Measurements from ENCODE around the gene SUGP2. TPM values are rescaled to one million over a fixed set of nuclear protein-coding genes. Genes with fewer than 3 reads are reported as not detected.

The SUGP2 gene
- total RNA-seq, 1 donor from 2014 or later: 66.4 TPM

DNA sequence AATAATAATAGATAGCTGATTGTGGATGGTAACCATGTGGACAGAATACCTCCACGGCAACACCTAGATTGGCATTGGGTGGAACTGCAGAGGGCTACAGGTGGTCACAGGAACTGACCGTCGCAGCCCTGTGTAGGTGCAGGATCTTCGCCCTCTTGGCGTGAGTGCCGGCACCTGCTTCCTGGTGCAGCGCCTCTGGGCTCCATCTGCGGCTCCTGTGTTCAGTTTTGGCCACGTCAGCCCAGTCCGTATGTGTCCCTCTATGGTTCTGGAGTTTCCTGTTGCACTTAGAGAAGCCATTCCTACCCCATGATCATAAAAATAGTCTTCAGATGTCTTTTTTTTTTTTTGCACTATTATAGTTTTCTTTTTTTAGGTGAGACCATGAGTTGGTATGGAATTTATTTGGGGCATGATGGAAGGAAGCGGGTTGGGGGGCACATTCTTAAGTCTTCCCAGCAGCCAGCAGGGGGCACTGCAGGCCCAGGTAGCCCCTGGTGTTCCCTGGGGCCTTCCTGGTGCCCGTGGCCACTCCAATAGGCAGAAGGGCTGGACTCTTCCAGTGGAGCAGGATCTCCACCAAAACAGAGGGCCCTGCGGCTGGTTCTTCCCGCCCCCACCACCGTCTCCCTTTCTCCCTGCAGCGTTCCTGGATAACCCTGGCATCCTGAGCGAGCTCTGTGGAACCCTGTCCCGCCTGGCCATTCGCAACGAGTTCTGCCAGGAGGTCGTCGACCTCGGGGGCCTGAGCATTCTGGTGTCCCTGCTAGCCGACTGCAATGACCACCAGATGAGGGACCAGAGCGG is 20.4 kb upstream of the SUGP2 start:
- TF ChIP-seq, protein P1, sequence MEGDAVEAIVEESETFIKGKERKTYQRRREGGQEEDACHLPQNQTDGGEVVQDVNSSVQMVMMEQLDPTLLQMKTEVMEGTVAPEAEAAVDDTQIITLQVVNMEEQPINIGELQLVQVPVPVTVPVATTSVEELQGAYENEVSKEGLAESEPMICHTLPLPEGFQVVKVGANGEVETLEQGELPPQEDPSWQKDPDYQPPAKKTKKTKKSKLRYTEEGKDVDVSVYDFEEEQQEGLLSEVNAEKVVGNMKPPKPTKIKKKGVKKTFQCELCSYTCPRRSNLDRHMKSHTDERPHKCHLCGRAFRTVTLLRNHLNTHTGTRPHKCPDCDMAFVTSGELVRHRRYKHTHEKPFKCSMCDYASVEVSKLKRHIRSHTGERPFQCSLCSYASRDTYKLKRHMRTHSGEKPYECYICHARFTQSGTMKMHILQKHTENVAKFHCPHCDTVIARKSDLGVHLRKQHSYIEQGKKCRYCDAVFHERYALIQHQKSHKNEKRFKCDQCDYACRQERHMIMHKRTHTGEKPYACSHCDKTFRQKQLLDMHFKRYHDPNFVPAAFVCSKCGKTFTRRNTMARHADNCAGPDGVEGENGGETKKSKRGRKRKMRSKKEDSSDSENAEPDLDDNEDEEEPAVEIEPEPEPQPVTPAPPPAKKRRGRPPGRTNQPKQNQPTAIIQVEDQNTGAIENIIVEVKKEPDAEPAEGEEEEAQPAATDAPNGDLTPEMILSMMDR (IDR thresholded peaks at IDR 0.05): peak; percentile 82
- DNase-seq (ENCODE audit: low spot score): no peak
- no peaks in the 10 kb centered on the region for H3K9me3 Mint-ChIP-seq (ENCODE audit: low read depth)
- no peaks in the 10 kb centered on the region for H3K27me3 Mint-ChIP-seq (ENCODE audit: low read depth)
- no peak overlapping the region for H3K27ac Mint-ChIP-seq (ENCODE audit: unreplicated experiment)
- no peaks in the 10 kb centered on the region for H3K4me1 Mint-ChIP-seq (ENCODE audit: low read depth)
- no peak overlapping the region for H3K4me3 Mint-ChIP-seq (ENCODE audit: unreplicated experiment)
- H3K36me3 Mint-ChIP-seq (ENCODE audit: low read depth): peaks cover 22% of the 10 kb centered on the region

DNA sequence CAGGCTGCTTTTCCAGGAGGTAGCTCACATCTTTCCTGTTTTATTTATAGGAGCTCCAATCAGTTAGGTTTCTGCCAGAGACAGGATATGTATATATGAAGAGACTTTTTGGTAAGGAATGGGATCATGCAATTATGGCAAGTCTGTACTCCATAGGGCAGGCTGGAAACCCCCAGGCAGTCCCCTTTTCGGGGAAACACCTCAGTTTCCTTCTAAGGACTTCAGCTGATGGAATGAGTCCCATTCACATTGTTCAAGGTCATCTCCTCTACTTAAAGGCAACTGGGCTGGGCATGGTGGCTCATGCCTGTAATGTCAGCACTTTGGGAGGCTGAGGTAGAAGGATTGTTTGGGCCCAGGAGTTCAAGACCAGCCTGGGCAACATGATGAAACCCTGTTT is 19.6 kb upstream of the SUGP2 start:
- Mint-ChIP-seq H3K27me3 (ENCODE audit: low read depth) (no peaks in the 10 kb centered on the region), H3K4me3 (ENCODE audit: unreplicated experiment) (no peak overlapping the region), H3K27ac (ENCODE audit: unreplicated experiment) (no peak overlapping the region), H3K4me1 (ENCODE audit: low read depth) (no peaks in the 10 kb centered on the region), H3K9me3 (ENCODE audit: low read depth) (no peaks in the 10 kb centered on the region), H3K36me3 (ENCODE audit: low read depth) (peaks cover 20% of the 10 kb centered on the region)
- DNase-seq (ENCODE audit: low spot score): no peak
- TF ChIP-seq, protein P1 (IDR thresholded peaks at IDR 0.05): no peak

DNA sequence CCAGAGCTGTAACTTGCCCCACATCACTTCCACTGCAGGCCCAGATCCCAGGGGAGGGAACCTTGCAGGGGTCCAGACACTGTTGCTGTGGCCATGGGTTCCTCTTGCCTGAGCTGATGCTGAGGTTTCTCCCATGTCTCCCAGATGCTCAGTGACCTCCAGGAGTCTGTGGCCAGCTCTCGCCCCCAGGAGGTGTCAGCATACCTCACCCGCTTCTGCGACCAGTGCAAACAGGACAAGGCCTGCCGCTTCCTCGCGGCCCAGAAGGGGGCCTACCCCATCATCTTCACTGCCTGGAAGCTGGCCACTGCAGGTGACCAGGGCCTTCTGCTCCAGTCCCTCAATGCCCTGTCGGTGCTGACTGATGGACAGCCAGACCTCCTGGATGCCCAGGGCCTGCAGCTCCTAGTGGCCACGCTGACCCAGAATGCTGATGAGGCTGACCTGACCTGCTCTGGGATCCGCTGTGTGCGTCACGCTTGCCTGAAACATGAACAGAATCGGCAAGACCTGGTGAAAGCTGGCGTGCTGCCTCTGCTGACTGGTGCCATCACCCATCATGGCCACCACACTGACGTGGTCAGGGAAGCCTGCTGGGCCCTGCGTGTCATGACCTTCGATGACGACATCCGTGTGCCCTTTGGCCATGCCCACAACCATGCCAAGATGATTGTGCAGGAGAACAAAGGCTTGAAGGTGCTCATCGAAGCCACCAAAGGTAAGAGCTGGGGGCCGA is 18.3 kb upstream of the SUGP2 start:
- TF ChIP-seq, protein P1 (IDR thresholded peaks at IDR 0.05): no peak
- no peak overlapping the region for H3K27ac Mint-ChIP-seq (ENCODE audit: unreplicated experiment)
- DNase-seq (ENCODE audit: low spot score): no peak
- H3K27me3 Mint-ChIP-seq (ENCODE audit: low read depth): no peaks in the 10 kb centered on the region
- H3K36me3 Mint-ChIP-seq (ENCODE audit: low read depth): peaks cover 26% of the 10 kb centered on the region
- H3K4me3 Mint-ChIP-seq (ENCODE audit: unreplicated experiment): no peak overlapping the region
- no peaks in the 10 kb centered on the region for H3K4me1 Mint-ChIP-seq (ENCODE audit: low read depth)
- no peaks in the 10 kb centered on the region for H3K9me3 Mint-ChIP-seq (ENCODE audit: low read depth)

DNA sequence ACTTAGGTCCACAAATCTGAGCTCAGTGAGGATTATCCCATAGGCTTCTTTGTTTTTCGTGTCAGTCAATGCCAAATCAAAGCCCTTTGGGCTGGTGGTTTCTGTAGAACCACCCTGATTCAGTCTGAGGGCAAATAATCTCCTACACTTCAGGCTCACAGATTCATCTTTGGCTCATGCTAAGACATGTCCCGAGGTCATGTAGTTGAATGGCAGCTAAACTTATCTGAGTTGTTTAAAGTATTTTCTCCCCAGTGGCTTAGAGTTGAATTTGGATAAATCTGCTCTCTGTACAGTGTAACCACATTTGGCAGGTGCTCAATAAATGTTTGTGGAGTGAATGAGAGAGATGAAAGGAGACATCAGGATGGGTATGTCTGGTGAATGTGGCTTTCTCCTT is 17.4 kb upstream of the SUGP2 start:
- Mint-ChIP-seq H3K9me3 (ENCODE audit: low read depth) (no peaks in the 10 kb centered on the region), H3K4me1 (ENCODE audit: low read depth) (no peaks in the 10 kb centered on the region), H3K27ac (ENCODE audit: unreplicated experiment) (no peak overlapping the region), H3K27me3 (ENCODE audit: low read depth) (no peaks in the 10 kb centered on the region), H3K4me3 (ENCODE audit: unreplicated experiment) (no peak overlapping the region), H3K36me3 (ENCODE audit: low read depth) (peaks cover 28% of the 10 kb centered on the region)
- TF ChIP-seq, protein P1 (IDR thresholded peaks at IDR 0.05): no peak
- no peak for DNase-seq (ENCODE audit: low spot score)

DNA sequence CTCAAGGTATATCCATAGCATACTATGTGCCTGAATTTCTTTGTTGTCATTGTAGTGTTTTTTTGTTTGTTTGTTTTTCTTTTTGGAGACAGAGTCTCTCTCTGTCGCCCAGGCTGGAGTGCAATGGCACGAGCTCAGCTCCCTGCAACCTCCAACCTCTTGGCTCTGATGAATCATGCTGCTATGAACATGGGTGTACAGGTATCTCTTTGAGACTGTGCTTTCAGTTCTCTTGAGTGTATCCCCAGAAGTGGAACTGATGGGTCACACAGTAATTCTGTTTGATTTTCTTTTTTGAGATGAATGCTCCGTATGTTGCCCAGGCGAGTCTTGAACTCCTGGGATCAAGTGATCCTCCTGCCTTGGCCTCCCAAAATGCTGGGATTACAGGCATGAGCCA is 16.8 kb upstream of the SUGP2 start:
- Mint-ChIP-seq H3K36me3 (ENCODE audit: low read depth) (peaks cover 26% of the 10 kb centered on the region), H3K27ac (ENCODE audit: unreplicated experiment) (no peak overlapping the region), H3K4me1 (ENCODE audit: low read depth) (no peaks in the 10 kb centered on the region), H3K27me3 (ENCODE audit: low read depth) (no peaks in the 10 kb centered on the region), H3K9me3 (ENCODE audit: low read depth) (no peaks in the 10 kb centered on the region), H3K4me3 (ENCODE audit: unreplicated experiment) (no peak overlapping the region)
- TF ChIP-seq, protein P1 (IDR thresholded peaks at IDR 0.05): no peak
- DNase-seq (ENCODE audit: low spot score): no peak
